Peyer's patch (tissue), 4 donors: Measurements from ENCODE around the gene NOTUM.

Experiments
- CTCF ChIP-seq, 6 experiments: fragments of 450-650 bp in 4 of 6; fragments of 200-600 bp in 2 of 6; sonication (generic) in 1 of 6; IDR thresholded peaks; one replicate each; pipeline ENCODE4 v1.5.1; 2017 to 2019; ENCODE audit warnings: antibody characterized with exemption in 6 of 6, mild to moderate bottlenecking in 3 of 6, moderate library complexity in 1 of 6
- POLR2A ChIP-seq, 2 donors: fragments of 450-650 bp; IDR thresholded peaks; one replicate each; pipeline ENCODE4 v1.5.1; 2017; ENCODE audit warnings: antibody characterized with exemption in 2 of 2, mild to moderate bottlenecking in 2 of 2, moderate library complexity in 2 of 2

GRCh38 chr17:81986606-81987005 is 25.6 kb upstream of the NOTUM start:
- TF ChIP-seq CTCF (IDR thresholded peaks at IDR 0.05) = no peak
- TF ChIP-seq POLR2A (IDR thresholded peaks at IDR 0.05) = no peak
